Inferior parietal cortex (tissue), 1 donor: ENCODE measurements around the gene DPP9.

Experiments used
- DNase-seq: peaks from one replicate; pipeline ENCODE4 v3.0.0-alpha.2; 2016; ENCODE audit errors: extremely low spot score

The DPP9 gene

DNA sequence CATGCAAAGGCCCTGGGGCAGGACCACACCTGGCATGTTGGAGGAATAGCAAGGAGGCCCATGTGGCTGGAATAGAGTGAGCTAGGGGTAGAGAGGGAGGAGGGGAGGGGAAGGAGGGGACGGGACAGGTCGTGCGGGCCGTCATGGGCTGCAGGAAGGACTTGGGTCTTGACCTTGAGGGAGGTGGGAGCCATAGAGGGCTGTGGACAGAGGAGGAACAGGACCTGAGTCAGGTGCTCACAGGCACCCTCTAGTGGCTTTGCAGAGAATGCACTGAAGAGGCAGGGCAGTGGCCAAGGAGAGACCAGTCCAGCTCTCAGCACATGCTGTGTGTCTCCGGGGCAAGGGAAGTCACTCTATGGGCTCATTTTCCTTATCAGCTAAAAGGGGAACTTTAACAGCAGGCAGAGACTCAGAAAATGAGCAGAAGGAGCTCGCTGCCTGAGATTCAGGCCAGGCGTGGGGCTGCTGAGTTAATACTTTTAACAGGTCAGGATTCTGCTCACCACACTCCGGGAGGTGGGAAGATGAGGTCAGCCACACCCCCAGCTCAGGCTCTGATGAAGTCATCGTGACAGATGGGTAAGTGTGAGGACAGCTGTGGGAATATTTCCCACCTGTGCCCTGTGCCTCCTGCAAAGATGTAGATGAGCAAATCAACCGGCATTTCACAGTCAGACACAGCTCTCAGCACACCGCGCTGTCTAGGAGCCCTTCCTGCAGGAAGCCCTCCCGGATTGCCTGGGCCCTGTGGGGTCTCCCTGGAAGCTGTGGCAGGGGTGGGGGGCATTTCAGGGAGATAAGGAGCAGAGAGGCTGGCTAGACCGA, 90.3 kb downstream of the DPP9 start:
- peak; percentile 59 for DNase-seq
